Stimulated activated CD8-positive, alpha-beta memory T cell treated with anti-CD3 and anti-CD28 coated beads, Interleukin-12 subunit alpha, Interleukin-12 subunit beta, amount 100 ng/mL, for 4 hours (primary cell): ENCODE results near the gene C13orf46.

Experiments
- DNase-seq: peaks from one replicate; pipeline ENCODE4 v3.0.0-alpha.2; 2020; ENCODE audit warnings: low read depth

The C13orf46 gene

GRCh38 chr13:113970810-113971470, 2.9 kb downstream of the C13orf46 start:
- no peak for DNase-seq

DNA sequence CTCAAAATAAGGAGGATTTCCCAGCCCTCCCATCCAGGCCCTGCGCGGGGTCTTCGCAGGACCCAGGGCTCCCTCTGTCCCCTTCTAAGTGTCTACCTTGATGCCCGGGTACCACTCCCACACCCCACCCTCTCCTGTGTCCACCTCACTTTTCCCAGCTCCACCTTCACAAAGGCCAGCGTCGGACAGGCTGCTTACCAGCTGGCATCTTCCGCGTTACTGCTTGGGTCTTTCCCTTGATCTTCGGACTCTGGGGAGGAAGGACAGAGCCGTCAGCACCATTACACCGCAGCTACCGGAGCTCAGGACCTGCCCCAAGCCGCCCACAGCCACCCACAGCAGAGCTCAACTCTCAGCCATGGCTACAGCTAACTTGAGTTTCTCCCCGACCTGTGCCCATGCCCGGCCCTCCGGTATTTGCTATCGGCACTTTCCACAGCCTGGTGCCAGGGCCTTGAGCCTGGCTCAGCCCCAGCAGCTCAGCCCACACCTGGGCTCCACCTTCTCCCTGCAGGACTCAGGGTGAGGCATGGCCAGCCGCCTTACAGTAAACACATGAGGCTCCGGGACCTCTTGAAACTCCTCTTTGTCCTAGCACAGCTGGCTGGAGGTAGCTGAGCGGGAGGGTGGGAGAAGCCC, 3.8 kb downstream of the C13orf46 start:
- no peak for DNase-seq

- DNase-seq = no peak
Measured at GRCh38 chr13:113969311-113969972, 4.4 kb downstream of the C13orf46 start.

DNA sequence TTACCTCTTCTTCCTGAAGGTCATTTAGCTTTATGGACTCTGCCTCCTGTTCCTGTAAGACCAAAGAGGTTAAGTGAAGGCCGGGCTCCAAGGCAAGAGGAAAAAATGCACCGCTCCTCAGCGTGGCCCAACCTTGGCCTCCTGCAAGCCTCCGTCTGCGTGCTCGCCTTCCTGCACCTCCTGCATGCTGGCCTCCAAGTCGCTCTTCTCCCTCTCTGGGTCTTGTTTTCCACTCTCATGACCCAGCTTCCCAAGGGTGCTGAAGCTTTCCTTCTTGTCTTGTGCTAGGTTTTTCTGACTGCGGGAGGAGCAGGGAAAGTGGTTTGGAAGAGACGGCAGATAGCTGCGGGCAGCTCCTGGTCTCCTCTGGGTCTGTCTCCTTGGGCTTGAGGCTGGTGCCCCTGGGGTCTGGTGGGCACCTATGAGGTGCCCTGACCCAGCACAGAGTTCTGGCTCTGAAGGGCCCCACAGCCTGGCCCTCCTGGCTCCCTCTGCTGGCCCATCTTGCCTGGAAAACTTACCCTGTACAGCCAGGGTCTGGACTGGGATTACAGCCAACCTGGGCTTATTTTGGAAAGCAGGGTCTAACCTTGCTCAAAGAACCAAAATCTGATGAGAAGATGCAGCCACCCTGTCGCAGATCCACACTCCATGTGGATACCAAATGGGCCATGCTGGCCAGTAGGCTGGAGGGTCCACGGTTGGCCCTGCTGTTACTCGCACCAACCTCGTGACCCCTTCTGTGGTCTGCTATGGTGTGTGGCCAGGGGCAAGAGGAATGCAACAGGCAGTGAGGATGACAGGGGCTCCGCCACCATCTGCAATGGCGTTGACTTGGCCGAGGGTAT, 5.2 kb downstream of the C13orf46 start:
- DNase-seq = no peak

GRCh38 chr13:113967729-113968462, 6.0 kb downstream of the C13orf46 start:
- DNase-seq = no peak

DNA sequence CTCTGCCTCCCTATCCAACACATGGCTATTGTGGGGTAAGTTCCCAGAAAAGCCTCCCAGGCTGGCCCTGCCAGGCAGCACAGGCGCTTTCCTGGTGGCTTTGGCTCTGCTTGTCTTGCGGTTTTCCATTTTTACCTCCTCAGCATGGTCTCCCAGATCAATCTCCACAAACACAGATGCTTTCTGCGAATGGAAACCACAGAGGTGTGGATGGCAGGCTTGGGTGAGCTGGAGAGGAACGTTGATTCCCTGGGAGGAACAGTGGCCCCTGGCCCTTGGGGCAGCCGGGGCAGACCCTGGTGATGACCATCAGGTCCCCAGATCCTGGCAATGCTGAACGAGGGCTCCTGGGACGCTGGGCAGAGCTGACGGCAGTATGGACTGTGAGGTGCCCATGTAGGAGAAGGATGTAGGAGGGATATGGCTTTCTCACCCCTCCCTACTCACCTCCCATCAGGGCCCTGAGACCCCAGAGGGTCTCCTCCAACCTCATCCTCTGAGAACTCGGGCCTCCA, 6.6 kb downstream of the C13orf46 start:
- DNase-seq = no peak

- DNase-seq = no peak
Measured at GRCh38 chr13:113965968-113966884, 7.7 kb downstream of the C13orf46 start.

- no peak for DNase-seq
Measured at GRCh38 chr13:113965383-113965874, 8.4 kb downstream of the C13orf46 start.

DNA sequence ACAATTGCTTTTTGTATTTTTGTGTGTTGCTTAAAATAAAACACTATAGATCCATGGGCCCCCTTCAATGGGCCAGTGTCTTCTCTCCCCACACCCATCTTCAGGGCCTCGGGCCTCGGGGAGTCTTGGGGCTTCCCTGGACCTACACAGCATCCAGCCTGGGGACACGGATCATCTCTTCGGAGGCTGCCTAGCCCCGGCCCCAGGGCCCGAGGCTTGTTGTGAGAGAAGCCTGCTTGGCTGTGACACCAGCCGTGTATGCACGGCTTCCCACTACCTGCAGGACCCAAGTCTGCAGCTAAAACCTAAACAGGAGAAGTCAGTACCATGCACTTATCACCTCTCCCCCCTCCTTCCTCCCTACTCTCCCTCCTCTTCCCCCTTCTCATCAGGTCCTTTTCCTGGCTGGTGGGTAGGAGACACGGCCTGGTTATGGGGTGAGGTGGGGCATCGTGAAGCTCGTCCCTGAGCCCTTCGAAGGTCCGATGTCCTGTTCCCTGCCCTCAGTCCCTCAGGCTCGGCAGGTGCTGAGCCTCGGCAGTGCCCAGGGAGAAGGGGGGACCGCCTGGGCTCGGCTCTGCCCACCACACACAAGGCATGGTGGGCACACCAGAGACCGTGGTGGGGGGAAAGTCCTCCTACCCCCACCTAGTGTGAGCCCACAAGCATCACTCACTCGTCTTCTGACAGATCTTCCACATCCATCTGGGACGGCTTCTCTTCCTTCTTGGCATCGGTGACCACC, 9.5 kb downstream of the C13orf46 start:
- no peak for DNase-seq

DNA sequence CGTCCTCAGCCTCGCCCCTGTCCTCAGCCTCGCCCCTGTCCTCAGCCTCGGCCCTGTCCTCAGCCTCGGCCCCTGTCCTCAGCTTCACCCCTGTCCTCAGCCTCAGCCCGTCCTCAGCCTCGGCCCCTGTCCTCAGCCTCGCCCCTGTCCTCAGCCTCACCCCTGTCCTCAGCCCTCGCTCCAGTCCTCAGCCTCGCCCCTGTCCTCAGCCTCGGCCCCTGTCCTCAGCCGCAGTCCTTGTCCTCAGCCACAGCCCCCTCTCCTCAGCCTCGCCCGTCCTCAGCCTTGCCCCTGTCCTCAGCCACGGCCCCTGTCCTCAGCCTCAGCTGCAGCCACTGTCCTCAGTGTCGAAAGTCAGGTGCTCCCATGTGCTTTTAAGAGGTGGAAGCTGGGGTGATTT, 10.5 kb downstream of the C13orf46 start:
- DNase-seq = no peak

DNA sequence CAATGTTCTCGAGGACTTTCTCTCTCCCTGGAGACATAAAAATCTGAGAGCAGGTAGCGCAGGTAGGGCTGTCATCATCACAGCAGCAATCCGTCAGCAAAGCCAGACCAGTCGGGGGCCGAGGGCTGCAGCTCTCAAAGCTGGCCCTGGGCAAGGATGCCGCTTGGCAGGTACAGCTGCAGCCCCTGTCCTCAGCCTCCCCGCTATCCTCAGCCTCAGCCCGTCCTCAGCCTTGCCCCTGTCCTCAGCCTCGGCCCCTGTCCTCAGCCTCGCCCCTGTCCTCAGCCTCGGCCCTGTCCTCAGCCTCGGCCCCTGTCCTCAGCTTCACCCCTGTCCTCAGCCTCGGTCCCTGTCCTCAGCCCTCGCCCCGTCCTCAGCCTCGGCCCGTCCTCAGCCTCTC, 10.9 kb downstream of the C13orf46 start:
- DNase-seq = no peak

GRCh38 chr13:113962386-113962785, 11.5 kb downstream of the C13orf46 start:
- DNase-seq = no peak

DNA sequence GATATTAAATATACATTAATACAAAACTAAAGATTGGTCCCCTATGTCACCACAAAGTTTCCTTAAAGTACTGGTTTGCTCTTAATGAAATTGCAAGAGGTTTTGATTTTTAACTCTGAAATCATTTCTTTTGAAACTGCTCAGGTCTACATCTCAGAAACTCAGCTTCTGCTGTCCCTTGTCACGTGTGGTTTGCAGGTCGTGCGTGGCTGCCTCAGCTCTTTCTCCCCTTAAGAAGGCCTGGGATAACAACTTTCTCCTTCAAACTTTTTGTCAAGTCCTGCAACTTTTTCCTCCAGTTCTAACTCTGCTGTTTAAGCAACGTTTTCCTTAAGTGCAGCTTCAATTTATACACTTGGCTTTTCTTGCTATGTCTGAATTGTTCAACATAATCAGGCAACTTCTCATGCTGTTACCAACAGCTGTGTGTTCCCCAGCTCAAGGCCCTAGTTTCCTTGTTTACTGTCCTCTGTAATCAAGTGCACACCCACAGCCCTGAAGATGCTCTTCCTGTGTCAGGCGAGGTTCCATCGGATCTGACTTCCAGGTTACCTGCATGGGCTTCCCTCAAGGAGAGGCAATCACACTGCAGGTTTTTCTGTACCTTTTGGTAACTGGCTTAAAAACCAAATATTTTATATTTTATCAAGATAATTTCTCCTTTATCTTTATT, 13.5 kb downstream of the C13orf46 start:
- DNase-seq = no peak

DNA sequence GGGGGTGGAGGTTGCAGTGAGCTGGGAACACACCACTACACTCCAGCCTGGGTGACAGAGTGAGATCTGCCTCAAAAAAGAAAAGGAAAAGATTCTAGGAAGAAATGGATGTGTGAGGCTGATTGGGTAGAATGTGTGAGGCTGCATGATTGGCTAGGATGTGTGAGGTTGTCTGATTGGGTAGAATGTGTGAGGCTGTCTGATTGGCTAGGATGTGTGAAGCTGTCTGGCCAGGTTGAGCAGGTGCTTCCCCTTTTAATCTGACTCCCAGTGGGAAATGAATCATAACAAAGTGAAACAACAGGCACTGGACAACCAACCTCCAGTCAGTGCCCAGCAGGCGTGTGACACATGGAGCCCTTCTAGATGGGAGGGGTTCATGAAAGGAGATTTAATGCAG, 14.7 kb downstream of the C13orf46 start:
- DNase-seq = no peak

- no peak for DNase-seq
Measured at GRCh38 chr13:113958373-113958772, 15.5 kb downstream of the C13orf46 start.

DNA sequence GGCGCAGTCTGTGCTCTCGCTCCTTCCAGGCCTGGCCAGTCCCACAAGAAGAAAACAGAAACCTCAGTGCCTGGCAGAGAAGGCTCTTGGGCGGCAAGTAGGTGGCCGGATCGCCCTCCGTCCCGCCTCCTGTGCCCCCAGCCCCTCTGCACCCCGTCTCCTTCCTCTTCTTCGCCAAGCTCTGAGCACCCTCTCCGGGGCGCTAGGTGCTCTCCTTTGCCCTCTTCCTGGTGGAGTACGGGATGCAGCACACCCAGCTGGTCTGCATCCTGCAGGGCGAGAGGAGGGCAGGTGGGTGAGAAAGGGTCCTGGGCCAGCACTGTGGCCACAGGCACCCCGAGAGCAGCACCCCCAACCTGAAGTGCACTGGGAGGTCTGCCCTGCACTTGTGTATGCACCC, 17.3 kb downstream of the C13orf46 start:
- DNase-seq = no peak

GRCh38 chr13:113955691-113956090, 18.2 kb downstream of the C13orf46 start:
- no peak for DNase-seq

DNA sequence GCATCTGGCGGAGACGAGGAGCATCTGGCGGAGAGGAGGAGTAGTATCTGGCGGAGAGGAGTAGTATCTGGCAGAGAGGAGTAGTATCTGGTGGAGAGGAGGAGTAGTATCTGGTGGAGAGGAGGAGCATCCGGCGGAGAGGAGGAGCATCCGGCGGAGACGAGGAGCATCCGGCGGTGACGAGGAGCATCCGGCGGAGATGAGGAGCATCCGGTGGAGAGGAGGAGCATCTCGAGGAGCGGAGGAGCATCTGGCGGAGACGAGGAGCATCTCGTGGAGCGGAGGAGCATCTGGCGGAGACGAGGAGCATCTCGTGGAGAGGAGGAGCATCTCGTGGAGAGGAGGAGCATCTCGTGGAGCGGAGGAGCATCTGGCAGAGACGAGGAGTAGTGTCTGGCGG, 18.6 kb downstream of the C13orf46 start:
- no peak for DNase-seq
